Adipose tissue (tissue), 3 donors: ENCODE measurements around the gene CD7. TPM values are rescaled to one million over a fixed set of nuclear protein-coding genes. Genes with fewer than 3 reads are reported as not detected.
A peak's percentile ranks its signal among the peaks of the same experiment; 100 is the strongest.

ENCODE experiments used
- H3K27ac ChIP-seq: one replicate; pipeline ENCODE4 v1.5.1; 2013; ENCODE audit warnings: low read depth, low read length
- WGBS, 3 donors: extraction: QIAGEN DNeasy Blood & Tissue Kit; methylation state at CpG; one replicate each; pipeline ENCODE4 v1.1.7; 2013; 5-methylcytosine and 5-hydroxymethylcytosine counted together
- polyA plus RNA-seq, 3 donors: library from polyadenylated mRNA; stranded (reverse); fragments of 200-250 nt; gene quantifications; one replicate each; pipeline ENCODE4 v1.2.3, GENCODE V29; 2013
- donor health status: healthy with polysubstance abuse.
- donor health status: Bipolar disorder and iron deficiency.
- donor health status: healthy.

The CD7 gene
- polyA plus RNA-seq, 3 donors = 1.6 to 4.7 (median 1.6) TPM

DNA sequence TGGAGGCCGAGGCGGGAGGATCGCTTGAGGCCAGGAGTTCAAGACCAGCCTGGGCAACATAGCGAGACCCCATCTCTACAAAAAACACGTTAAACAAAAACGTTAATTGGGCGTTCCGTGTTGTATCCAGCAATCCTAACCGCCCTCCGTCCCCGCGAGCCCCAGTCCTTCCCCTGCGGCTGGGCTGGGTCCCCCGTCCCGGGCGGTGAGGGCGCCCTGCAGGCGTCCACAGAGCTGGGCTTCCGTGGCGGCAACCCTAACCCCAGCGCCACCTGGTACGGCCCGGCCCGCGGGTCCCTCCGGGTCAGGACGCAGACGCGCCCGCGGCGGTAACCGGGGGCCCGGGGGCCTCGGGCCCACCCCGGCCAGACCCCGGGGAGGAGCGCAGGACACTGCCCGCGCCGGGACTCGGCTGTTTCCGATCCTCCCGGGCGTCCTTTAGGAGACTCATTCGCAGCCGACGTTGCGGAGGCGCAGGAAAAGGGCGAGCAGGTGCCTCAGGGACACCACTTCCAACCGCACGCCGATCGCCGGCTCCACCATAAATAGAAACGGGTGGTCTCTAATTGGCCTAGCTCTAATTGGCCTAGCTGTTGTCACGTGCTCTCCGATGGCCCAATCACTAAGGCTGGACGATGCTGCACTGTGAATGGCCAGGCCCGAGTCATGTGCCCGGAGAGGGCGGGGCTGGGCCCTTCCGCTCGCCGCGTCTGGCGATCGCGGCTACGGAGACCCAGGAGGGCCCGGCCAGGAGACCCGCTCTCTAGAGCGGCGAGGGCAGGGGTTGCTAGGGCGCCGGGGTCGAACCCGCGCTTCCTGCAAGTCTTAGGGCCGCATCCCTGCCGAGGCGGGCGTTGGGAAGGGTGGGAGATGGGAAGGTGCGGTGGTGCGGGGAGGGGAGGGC, 24.9 kb downstream of the CD7 start:
- 3 to 4% (median 4%) methylated on average over 81 to 86 of the region's 86 CpGs for WGBS, 3 donors
- H3K27ac ChIP-seq = peak overlapping the region; percentile 95

DNA sequence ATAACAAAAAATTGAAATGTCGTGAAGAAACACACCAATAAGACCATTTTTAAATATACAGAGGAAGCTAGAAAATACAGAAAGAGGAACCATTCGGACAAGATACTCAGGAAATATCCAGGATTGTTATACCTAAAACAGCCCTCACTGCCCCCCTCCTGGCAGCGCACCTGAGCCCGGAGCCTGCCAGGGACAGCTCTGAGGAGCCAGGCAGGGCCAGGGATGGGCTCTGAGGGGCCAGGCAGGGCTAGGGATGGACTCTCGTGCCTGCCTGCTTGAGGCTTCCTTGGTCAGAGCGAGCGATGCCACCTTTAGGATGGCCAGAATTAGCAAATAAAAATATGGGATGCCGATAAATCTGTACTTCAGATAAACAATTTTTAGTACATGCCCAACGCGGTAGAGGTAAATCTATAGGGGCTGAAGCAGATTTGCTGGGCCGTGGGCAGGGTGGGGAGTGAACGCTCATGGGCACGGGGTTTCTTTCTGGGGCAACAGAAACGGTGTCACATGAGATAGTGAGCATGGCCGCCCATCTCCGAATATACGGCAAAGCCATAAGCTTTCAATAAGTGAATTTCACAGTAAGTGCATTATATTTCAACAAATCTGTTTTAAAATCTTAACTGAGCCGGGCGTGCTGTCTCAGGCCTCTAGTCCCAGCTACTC, 25.7 kb downstream of the CD7 start:
- H3K27ac ChIP-seq = no peak overlapping the region
- WGBS, 3 donors = 79 to 83% (median 80%) methylated on average over 19 of the region's 19 CpGs

DNA sequence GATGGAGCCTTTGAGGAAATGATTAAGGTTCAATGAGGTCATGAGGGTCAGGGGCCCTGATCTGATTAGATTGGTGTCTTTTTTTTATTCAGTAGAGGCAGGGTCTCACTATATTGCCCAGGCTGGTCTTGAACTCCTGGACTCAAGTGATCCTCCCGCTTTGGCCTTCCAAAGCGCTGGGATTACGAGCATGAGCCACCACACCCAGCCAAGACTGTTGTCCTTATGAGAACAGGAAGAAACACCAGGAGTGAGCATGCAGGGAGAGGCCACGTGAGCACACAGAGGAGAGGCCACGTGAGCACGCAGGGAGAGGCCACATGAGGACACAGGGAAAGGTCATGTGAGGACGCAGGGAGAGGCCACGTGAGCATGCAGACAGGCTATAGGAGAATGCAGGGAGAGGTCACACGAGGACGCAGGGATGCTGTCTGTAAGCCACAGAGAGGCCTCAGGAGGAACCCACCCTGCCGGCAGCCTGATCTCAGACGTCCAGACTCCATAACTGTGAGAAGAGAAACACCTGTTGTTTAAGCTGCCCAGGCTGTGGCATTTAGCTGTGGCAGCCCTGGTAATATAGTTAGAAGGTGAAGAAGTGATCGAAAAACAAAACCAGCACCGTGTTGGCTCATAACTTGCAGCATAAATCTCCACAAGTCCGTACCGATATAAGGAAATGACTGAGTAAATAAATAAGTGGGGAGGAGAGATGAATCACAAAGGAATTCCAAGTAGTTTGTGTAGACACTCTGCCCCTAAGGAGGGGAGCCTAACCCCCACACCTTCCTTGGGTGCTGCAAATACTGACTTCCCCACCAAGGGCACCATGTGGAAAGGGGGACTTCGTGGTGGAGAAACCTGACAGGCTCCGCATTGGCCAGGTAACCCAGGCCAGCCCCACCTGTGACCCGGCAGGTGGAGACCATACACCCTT, 29.3 kb downstream of the CD7 start:
- WGBS, 3 donors = 22 to 49% (median 43%) methylated on average over 19 of the region's 19 CpGs
- H3K27ac ChIP-seq = no peak overlapping the region

DNA sequence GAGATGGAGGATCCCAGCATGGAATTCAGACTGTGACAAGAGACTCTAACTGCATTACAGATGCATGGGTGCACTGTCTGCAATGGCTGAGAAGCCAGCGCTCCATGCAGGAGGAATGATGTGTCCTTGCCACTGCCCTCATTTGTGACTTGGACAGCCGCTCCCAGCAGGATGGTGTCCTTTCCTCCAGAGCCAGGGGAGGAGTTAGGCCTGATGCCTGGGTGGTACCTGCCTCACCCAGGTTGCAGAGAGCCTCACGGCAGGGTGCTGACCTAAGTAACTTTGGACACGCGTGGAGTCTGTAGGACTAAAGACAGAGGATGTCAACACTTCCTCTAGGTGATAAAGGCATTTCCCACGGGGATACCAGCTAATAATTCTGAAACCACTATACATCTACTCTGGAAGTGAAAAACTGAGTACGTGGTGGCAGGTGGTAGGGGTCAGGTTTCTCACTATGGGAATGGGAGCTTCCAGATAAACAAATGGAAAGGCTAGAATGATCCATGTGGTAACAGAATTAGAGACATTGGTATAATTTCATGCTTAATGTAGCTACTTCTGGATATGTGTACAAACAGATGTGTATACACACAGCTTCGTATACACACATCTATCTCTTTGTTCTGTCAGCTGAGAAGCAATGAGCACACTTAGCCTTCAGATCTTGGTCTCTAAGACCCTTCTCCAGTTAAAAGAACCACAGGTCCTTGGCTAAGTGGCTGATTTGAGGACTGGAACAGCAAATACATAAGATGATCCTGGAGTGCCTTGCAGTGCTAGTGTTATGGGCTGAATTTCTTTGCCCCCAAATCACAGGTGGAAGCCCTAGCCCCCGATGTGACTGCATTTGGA, 30.2 kb downstream of the CD7 start:
- H3K27ac ChIP-seq = no peak overlapping the region
- 78 to 82% (median 81%) methylated on average over 9 of the region's 9 CpGs for WGBS, 3 donors

DNA sequence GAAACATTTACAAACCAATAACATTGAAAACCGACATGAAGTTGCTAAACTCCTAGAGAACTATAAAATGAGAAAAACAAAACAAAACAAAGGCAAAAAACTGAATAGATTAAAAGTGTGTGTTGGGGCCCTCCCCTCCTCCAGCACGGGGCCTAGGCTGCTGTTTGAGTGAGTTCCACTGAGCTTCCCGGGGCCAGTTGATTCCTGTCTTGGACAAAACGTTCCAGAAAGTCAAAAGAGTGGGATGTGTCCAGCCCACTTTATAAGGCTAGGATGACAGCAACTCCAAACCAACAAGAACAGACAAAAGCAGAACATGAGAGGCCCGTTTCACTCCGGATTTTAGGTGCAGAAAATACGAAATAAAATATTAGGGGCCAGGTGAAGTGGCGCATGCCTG, 32.3 kb downstream of the CD7 start:
- WGBS, 3 donors = 67 to 71% (median 70%) methylated on average over 8 of the region's 8 CpGs
- no peak overlapping the region for H3K27ac ChIP-seq

DNA sequence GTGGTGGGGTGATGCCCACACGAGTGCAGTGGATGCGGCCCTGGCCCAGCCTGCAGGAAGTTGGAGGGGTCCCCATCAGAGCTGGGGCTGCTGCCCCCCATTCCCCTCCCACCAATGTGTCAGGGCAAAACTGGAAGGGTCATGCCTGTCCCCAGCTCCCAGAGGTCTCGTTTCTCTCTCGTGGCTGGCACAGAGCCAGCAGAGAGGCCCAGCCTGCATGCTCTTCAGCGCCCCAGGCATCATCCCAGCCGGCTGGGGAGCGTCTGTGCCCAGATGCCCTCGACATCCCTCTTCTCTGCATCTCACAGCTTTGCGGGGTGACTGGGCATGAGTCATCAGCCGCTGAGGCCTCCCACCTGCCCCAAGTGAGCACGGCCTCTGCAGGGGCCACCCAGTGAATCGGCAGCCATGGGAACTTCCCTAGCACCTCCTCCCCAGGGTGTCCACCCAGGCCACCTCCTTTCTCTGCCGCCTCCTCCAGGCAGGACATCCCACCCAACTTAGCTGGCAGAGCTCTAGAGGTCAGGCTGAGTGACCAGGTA, 34.1 kb downstream of the CD7 start:
- H3K27ac ChIP-seq = no peak overlapping the region
- 35 to 62% (median 38%) methylated on average over 13 of the region's 13 CpGs for WGBS, 3 donors

DNA sequence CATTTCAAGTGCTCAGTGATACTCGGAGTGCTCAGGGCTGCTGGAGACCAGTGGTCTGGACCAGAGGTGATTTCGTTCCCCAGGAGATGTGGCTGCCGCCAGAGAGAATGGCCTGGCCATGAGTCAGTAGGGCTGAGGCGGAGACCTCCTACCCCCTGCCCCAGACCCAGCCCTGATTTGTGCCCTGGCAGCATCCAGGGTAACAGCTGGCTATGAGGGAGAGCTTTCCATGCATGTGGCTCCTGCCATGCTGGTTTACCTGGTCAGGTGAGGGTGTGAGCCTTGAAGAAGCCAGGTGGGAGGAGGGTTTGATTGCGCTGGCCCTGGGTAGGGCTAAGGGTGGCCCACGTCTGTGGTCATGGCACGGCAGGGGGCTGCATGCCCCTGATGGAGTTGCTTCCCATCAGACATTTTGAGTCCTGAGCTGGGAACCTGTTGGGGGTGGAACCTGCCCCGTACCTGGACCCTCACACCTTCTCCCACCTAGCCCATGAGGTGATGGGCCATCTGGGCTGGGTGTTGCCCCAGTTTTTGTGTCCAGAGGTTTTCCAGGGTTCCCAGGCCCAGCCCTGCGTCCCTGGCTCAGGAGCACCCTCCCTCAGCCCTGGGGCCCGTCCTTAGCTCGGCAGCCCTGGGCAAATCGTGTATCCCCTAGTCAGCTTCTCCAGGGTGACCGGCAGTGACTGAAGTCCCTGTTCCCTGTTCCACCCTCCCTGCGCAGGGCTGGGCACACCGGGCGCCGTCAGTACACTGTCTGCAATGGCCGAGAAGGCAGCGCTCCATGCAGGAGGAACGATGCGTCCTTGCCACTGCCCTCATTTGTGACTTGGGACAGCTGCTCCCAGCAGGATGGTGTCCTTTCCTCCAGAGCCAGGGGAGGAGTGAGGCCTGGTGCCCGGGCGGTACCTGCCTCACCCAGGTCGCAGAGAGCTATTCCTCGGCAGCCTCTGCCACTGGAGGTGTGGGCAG, 34.9 kb downstream of the CD7 start:
- no peak overlapping the region for H3K27ac ChIP-seq
- WGBS, 3 donors = 87 to 90% (median 89%) methylated on average over 24 to 25 of the region's 25 CpGs

DNA sequence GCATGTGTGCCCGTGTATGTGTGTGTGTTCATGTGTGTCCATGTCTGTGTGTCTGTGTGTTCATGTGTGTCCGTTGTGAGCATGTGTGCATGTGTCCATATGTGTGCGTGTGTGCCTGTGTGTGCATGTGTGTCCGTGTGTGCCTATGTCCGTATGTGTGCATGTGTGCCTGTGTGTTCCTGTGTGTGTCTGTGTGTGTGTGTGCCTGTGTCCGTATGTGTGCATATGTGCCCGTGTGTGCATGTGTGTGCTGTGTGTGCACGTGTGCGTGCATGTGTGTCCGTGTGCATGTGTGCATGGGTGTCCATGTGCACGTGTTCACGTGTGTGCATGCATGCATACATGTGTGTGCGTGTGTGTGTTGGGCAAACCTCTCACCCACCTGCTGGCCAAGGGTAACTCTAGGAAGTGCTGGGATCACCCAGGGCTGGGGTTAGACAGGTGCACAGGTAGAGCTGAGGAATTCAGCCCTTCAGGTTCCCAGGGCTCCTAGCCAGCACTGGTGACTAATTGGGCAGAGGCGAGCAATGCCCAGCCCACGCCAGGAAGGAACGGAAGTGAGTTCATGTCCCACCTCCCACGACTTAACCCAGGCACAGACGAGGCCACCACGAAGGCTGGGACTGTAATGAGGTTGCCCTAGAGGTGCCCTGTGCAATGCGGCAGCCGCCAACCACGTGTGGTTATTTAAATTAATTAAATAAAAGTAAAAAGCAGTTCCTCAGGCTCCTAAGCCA, 35.7 kb downstream of the CD7 start:
- 59 to 77% (median 69%) methylated on average over 22 of the region's 22 CpGs for WGBS, 3 donors
- H3K27ac ChIP-seq = no peak overlapping the region

DNA sequence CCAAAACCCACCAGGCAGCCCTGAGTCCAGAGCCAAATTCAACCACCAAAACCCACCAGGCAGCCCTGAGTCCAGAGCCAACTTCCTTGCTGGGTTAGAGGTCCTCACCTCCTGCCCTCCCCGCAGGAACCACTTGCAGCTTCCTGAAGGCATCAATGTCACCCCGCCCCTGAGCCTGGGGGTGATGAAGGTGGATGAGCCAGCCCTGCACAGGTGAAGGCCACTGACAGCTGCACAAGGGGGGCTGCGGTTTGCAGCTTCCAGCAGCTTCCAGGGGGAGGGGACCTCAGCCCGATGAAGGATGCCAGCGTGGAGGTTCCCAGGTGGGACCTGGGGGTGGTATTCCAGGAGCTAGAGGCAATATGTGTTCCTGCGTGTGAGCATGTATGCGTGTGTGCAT, 36.3 kb downstream of the CD7 start:
- H3K27ac ChIP-seq = no peak overlapping the region
- 70 to 77% (median 71%) methylated on average over 7 of the region's 7 CpGs for WGBS, 3 donors

DNA sequence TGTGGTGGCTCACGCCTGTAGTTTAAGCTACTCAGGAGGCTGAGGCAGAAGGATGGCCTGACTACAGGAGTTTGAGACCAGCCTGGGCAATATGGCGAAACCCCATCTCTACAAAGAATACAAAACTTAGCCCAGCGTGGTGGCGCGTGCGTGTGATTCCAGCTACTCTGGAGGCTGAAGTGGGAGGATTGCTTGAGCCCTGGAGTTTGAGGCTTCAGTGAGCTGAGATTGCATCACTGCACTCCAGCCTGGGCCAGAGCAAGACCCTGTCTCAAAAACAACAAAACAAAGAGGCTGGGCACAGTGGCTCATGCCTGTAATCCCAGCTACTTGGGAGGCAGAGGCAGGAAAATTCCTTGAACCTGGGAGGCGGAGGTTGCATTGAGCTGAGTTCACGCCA, 36.9 kb downstream of the CD7 start:
- WGBS, 3 donors = 92 to 98% (median 95%) methylated on average over 8 of the region's 8 CpGs

DNA sequence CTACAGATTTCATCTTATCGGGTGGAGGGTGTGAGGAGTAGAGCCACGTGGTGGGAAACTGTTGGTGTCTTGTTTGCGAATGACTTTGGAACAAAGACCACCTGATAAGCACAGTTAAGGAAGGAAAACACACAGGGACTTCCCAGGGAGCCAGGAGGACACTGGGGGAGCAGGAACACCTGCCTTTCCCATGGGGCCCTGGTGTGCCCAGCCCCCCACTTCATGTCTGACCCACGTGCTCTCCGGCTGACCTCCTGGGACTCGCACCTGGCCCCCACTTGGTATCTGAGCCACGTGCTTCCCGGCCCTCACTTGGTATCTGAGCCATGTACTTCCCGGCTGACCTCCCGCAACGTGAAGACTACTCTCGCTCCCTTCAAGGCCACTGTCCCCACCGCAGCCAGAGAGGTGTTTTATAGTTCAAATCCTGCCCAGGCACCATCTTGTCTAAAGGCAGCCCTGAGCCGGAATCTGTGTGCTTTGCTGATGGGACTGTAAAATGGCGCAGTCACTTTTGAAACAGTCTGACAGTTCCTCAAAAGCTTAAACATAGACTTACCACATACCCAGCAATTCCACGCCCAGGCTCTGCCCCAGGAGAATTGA, 38.5 kb downstream of the CD7 start:
- H3K27ac ChIP-seq = no peak overlapping the region
- 53 to 76% (median 73%) methylated on average over 16 of the region's 16 CpGs for WGBS, 3 donors

More for the DNA sequence above, 36.9 kb downstream of the CD7 start:
- H3K27ac ChIP-seq = no peak overlapping the region

DNA sequence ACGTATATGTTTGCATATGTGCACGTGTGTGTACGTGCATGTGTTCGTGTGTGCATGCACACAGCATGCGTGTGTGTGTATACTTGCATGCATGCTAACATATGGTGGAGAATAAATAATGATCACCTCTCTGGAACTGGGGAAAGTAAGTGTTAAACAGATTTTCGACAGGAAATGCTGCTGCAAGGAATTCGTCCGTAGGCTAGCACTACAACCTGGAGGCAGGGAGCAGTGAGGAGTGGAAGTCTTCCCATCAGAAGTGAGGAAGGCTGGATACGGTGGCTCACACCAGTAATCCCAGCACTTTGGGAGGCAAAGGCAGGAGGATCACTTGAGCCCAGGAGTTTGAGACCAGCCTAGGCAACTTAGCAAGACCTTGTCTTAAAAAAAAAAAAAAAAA, 39.1 kb downstream of the CD7 start:
- WGBS, 3 donors = 67 to 84% (median 82%) methylated on average over 9 of the region's 9 CpGs
- H3K27ac ChIP-seq = no peak overlapping the region

DNA sequence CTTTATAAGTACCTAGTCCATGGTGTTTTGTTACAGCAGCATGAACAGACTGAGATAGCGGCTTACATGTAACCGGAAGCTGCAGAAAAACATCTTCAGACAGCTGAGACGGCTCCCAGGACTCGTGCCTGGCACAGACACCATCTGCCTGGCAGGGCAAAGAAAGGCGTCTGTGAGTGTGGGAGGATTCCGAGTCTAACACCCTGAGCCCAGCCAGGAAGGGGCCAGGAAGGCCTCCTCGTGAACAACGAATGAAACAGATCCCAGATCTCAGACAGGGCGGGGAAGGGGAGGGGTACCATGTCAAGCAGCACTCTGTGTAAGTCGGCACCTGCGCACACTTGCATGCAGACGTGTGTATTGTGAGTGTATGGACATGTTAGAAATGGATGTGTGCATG, 39.6 kb downstream of the CD7 start:
- WGBS, 3 donors = 58 to 81% (median 80%) methylated on average over 12 of the region's 12 CpGs
- no peak overlapping the region for H3K27ac ChIP-seq

DNA sequence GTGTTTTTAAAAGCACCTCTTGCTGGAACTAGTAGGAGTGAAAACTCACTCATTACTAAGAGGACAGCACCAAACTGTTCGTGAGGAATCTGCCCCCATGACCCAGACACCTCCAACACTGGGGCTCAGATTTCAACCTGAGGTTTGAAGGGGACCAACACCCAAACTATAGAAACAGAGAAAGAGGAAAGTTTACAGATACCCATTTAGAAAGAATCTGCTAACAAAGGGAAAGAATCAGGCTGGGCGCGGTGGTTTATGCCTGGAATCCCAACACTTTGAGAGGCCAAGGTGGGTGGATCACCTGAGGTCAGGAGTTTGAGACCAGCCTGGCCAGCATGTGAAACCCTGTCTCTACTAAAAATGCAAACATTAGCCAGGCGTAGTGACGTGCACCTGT, 40.5 kb downstream of the CD7 start:
- WGBS, 3 donors = 80 to 96% (median 86%) methylated on average over 5 of the region's 5 CpGs

DNA sequence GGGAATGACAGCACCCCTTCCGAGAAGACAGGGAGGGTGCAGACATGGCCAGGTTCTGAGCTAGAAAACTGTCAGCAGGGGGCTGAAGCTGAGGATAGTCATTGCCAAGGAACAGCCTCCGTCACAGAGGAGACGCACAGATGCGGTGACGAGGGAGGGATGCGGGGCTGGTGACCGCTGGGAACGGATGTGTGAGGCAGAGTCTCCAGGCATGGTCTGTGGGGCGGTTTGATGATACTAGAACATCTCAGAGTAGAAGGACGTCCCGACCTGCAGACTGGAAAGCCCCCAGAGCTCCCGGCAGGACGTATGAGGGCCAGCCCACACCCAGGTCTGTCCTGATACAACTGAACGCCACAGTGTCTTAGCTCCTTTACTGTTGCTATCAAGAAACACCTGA, 42.1 kb downstream of the CD7 start:
- WGBS, 3 donors = 94 to 95% (median 95%) methylated on average over 14 of the region's 14 CpGs
- no peak overlapping the region for H3K27ac ChIP-seq

More for the DNA sequence above, 40.5 kb downstream of the CD7 start:
- H3K27ac ChIP-seq = no peak overlapping the region
